ENCODE measurements around the gene TP53AIP1. TPM values are rescaled to one million over a fixed set of nuclear protein-coding genes. Genes with fewer than 3 reads are reported as not detected.

Gene TP53AIP1
- total and polyA plus RNA-seq, 12 donors, result 0.01 TPM; not detected in 11

DNA sequence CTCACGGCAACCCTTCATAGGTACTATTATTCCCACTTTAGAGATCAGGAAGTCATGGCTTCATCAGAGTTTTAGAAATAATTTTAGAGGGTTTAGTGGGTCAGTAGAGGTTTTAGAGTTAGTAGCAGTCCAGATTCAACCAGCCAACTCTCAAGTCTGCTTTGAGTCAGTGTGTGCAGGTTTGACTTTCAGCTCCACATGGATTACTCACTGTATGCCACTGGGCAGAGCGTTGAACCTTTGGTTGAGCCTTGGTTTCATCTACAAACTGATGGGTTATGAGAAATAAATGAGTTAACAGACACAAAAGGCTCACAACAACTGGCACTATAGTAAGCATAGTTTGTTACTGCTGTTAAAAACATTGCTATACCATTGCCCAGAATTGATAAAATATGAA lies 19.0 kb upstream of the TP53AIP1 start:
- Histone ChIP-seq H3K4me3 (no peak overlapping the region), H3K9me3 (no peaks in the 10 kb centered on the region), H3K4me1 (peaks cover 0 to 17% (median 0%) of the 10 kb centered on the region in 9 donors), H3K27ac (no peak overlapping the region), H3K36me3 (no peaks in the 10 kb centered on the region), H3K27me3 (peaks cover 0 to 18% (median 6%) of the 10 kb centered on the region in 7 donors)
- DNase-seq (no peak), ATAC-seq (no peak)
- TF ChIP-seq, protein P1, sequence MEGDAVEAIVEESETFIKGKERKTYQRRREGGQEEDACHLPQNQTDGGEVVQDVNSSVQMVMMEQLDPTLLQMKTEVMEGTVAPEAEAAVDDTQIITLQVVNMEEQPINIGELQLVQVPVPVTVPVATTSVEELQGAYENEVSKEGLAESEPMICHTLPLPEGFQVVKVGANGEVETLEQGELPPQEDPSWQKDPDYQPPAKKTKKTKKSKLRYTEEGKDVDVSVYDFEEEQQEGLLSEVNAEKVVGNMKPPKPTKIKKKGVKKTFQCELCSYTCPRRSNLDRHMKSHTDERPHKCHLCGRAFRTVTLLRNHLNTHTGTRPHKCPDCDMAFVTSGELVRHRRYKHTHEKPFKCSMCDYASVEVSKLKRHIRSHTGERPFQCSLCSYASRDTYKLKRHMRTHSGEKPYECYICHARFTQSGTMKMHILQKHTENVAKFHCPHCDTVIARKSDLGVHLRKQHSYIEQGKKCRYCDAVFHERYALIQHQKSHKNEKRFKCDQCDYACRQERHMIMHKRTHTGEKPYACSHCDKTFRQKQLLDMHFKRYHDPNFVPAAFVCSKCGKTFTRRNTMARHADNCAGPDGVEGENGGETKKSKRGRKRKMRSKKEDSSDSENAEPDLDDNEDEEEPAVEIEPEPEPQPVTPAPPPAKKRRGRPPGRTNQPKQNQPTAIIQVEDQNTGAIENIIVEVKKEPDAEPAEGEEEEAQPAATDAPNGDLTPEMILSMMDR (IDR thresholded peaks at IDR 0.05), result no peak
- WGBS, 2 donors, result 98 to 99% methylated on average over 2 of the region's 2 CpGs
- intact Hi-C loops (cut with DNase I), result no loop called here

DNA sequence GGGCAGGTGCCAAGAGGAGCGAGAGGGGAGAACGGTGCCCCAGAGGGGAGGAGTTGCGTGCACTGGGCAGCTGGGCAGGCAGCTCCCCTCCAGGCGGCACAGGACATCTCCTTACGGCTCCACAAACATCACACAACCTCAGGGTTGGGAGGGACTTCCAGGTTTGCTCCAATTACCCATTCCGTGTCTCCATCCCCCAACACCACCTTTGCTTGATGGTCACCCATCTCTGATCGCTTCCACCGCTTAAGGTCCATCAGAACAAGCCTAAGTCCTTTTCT lies 14.5 kb upstream of the TP53AIP1 start:
- DNase-seq, result no peak
- 90 to 95% methylated on average over 8 of the region's 8 CpGs for WGBS, 2 donors
- intact Hi-C loops (cut with DNase I), result loop anchor here in 8 of 10 donors (2.0 to 10.0 kb wide), 7 partner anchors 70 to 922 kb away; no protein-coding TSS in a partner anchor

GRCh38 chr11:128956401-128957201 lies 13.9 kb upstream of the TP53AIP1 start:
- intact Hi-C loops (cut with DNase I), result loop anchor here in 9 of 10 donors (1.0 to 10.0 kb wide), 9 partner anchors 70 to 922 kb away; no protein-coding TSS in a partner anchor
- DNase-seq, result peak in 1 of 2 donors; percentile 58
- H3K36me3 ChIP-seq, result no peaks in the 10 kb centered on the region
- peaks cover 0 to 20% (median 6%) of the 10 kb centered on the region in 7 donors for H3K27me3 ChIP-seq
- 51 to 53% methylated on average over 8 of the region's 8 CpGs for WGBS, 2 donors
- no peaks in the 10 kb centered on the region for H3K9me3 ChIP-seq
- no peak overlapping the region for H3K27ac ChIP-seq
- no peaks in the 10 kb centered on the region for H3K4me1 ChIP-seq
- H3K4me3 ChIP-seq, result no peak overlapping the region
- TF ChIP-seq, protein P1 (IDR thresholded peaks at IDR 0.05), result peak; percentile 43 to 82 (median 75)
- peak; percentile 59 to 89 (median 83) for ATAC-seq

More for the DNA sequence above, 14.5 kb upstream of the TP53AIP1 start:
- no peaks in the 10 kb centered on the region for H3K4me1 ChIP-seq
- ATAC-seq, result no peak
- no peaks in the 10 kb centered on the region for H3K36me3 ChIP-seq
- H3K4me3 ChIP-seq, result no peak overlapping the region
- TF ChIP-seq, protein P1 (IDR thresholded peaks at IDR 0.05), result no peak
- H3K9me3 ChIP-seq, result no peaks in the 10 kb centered on the region
- H3K27ac ChIP-seq, result no peak overlapping the region
- H3K27me3 ChIP-seq, result peaks cover 0 to 20% (median 6%) of the 10 kb centered on the region in 7 donors

DNA sequence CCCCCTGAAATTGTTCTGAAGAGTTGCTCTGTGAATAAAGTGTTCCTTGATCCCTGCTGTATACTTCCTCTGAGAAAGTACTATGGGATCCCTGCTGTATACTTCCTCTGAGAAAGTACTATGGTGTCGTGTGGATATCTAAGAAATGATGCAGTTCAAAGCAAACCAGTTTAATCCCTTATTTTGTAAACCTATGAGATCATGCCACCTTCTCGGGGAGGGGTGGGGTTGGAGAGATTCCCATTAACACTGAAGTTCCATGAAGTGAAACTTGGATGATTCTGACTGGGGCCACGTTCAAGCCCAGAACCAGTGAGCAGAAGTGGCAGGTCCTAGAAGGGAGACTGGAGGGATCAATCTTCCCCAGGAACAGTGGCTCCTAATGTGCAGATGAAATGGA lies 13.0 kb upstream of the TP53AIP1 start:
- Histone ChIP-seq H3K9me3 (no peaks in the 10 kb centered on the region), H3K4me1 (no peaks in the 10 kb centered on the region), H3K4me3 (no peak overlapping the region), H3K36me3 (no peaks in the 10 kb centered on the region), H3K27me3 (peaks cover 0 to 20% (median 6%) of the 10 kb centered on the region in 7 donors), H3K27ac (no peak overlapping the region)
- WGBS, 2 donors, result 69 to 72% methylated on average over 3 of the region's 3 CpGs
- TF ChIP-seq, protein P1 (IDR thresholded peaks at IDR 0.05), result no peak
- ATAC-seq, result no peak
- intact Hi-C loops (cut with DNase I), result loop anchor here (1.0 to 10.0 kb wide), 9 partner anchors 69 to 921 kb away; no protein-coding TSS in a partner anchor
- DNase-seq, result no peak
